Smooth muscle cell of trachea (primary cell): Measurements from ENCODE around the gene B4GALT3. TPM values are rescaled to one million over a fixed set of nuclear protein-coding genes. Genes with fewer than 3 reads are reported as not detected.

ENCODE experiments used
- total RNA-seq: library from RNA; depleted of rRNA; stranded (reverse); fragments of >200 nt; gene quantifications from 2 replicates; pipeline ENCODE4 v1.2.1, GENCODE V29; 2014

Gene B4GALT3
- total RNA-seq = 13.8 and 18.0 TPM in 2 replicates

GRCh38 chr1:161177112-161177935 is at the start of gene B4GALT3:
TSS of gene B4GALT3 (minus strand) at chr1:161177507. CDS start at chr1:161176060, 1,447 bp downstream.

GRCh38 chr1:161225534-161226319 is 48.4 kb upstream of the B4GALT3 start, which contains the start of gene TOMM40L:
TSS of gene TOMM40L (plus strand) at chr1:161226060. CDS start at chr1:161226490, 430 bp downstream.

GRCh38 chr1:161215076-161215475 is 37.8 kb upstream of the B4GALT3 start, which contains the start of gene FCER1G:
TSS of gene FCER1G (plus strand) at chr1:161215295. CDS start at chr1:161215322, 27 bp downstream.

GRCh38 chr1:161201836-161202712 is 24.8 kb upstream of the B4GALT3 start, which contains the start of gene NDUFS2:
TSS of gene NDUFS2 (plus strand) at chr1:161202367. CDS start at chr1:161202386, 19 bp downstream.

GRCh38 chr1:161198897-161199431 is 21.7 kb upstream of the B4GALT3 start, which contains the start of gene ADAMTS4:
TSS of gene ADAMTS4 (minus strand) at chr1:161199054. CDS start at chr1:161198627, 427 bp downstream.

GRCh38 chr1:161165742-161166668 is 11.3 kb downstream of the B4GALT3 start, which contains the start of gene PPOX:
TSS of gene PPOX (plus strand) at chr1:161166426. CDS start at chr1:161166848, 422 bp downstream.

GRCh38 chr1:161159087-161159912 is 18.0 kb downstream of the B4GALT3 start, which contains the start of gene USP21:
TSS of gene USP21 (plus strand) at chr1:161159500. CDS start at chr1:161160641, 1,141 bp downstream.

GRCh38 chr1:161153682-161154337 is 23.5 kb downstream of the B4GALT3 start, which contains the start of gene UFC1:
TSS of gene UFC1 (plus strand) at chr1:161153978. CDS start at chr1:161153998, 20 bp downstream.

GRCh38 chr1:161132410-161133219 is 44.7 kb downstream of the B4GALT3 start, which contains the start of gene DEDD:
TSS of gene DEDD (minus strand) at chr1:161132667. CDS start at chr1:161124462, 8,205 bp downstream.

Other genes with a start within 250 kb of the B4GALT3 start
- not detected in 2 replicates for gene ITLN2, start 222.7 kb downstream of the B4GALT3 start, total RNA-seq
- gene F11R, start 156.4 kb downstream of the B4GALT3 start, total RNA-seq = 5.1 and 8.9 TPM in 2 replicates
- 10.6 and 34.8 TPM in 2 replicates for gene TSTD1, start 138.5 kb downstream of the B4GALT3 start, total RNA-seq
- gene USF1, start 131.5 kb downstream of the B4GALT3 start, total RNA-seq = 72.8 and 75.5 TPM in 2 replicates
- gene ARHGAP30, start 107.6 kb downstream of the B4GALT3 start, total RNA-seq = not detected in 2 replicates
- gene NECTIN4, start 87.9 kb downstream of the B4GALT3 start, total RNA-seq = under 0.01 and 0.17 TPM in 2 replicates
- gene KLHDC9, start 79.1 kb downstream of the B4GALT3 start, total RNA-seq = 1.9 and 4.5 TPM in 2 replicates
- gene PFDN2, start 59.5 kb downstream of the B4GALT3 start, total RNA-seq = 17.0 and 36.5 TPM in 2 replicates
- gene NIT1, start 59.4 kb downstream of the B4GALT3 start, total RNA-seq = 21.4 and 40.4 TPM in 2 replicates
- gene DEDD, start 44.8 kb downstream of the B4GALT3 start, total RNA-seq = 29.4 and 35.9 TPM in 2 replicates
- gene UFC1, start 23.5 kb downstream of the B4GALT3 start, total RNA-seq = 85.7 and 91.3 TPM in 2 replicates
- gene USP21, start 18.0 kb downstream of the B4GALT3 start, total RNA-seq = 10.9 and 12.6 TPM in 2 replicates
- gene PPOX, start 11.1 kb downstream of the B4GALT3 start, total RNA-seq = 7.8 and 14.3 TPM in 2 replicates
- gene ADAMTS4, start 21.5 kb upstream of the B4GALT3 start, total RNA-seq = 2.3 and 3.1 TPM in 2 replicates
- gene NDUFS2, start 24.9 kb upstream of the B4GALT3 start, total RNA-seq = 180 and 202 TPM in 2 replicates
- gene FCER1G, start 37.8 kb upstream of the B4GALT3 start, total RNA-seq = 0.58 TPM in 1 of 2 replicates, not detected in the other
- gene APOA2, start 46.1 kb upstream of the B4GALT3 start, total RNA-seq = not detected in 2 replicates
- 10.5 and 13.6 TPM in 2 replicates for gene TOMM40L, start 48.6 kb upstream of the B4GALT3 start, total RNA-seq
- not detected in 2 replicates for gene NR1I3, start 60.7 kb upstream of the B4GALT3 start, total RNA-seq
- not detected in 2 replicates for gene PCP4L1, start 81.2 kb upstream of the B4GALT3 start, total RNA-seq
- gene MPZ, start 132.5 kb upstream of the B4GALT3 start, total RNA-seq = 0.87 and 0.99 TPM in 2 replicates
- 29.6 and 38.7 TPM in 2 replicates for gene SDHC, start 136.9 kb upstream of the B4GALT3 start, total RNA-seq
- not detected in 2 replicates for gene CFAP126, start 190.4 kb upstream of the B4GALT3 start, total RNA-seq